ENCODE measurements around the gene DNAH2.

DNAH2 gene

GRCh38 chr17:7727886-7728285 is 10.3 kb downstream of the DNAH2 start:
- no peak for DNase-seq

DNA sequence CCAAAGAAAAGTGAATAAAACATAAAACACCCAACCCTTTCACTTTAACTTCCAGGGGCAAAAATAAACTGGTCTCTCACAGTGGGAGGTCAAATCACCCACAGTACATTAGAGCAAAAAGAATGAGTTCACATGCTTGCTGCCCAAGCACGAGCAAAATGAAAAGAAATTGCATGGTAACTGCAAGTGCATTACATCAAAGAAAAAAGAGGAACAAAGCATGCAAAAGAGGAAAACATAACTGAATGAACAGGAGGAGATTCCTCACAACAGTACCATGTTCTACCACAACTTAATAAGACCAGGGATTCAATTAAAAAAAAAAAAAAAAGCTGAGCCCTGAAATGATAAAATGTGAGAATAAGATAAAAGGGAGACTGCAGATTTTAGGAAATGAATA is 12.3 kb downstream of the DNAH2 start:
- no peak for DNase-seq

GRCh38 chr17:7732981-7733539 is 15.5 kb downstream of the DNAH2 start:
- no peak for DNase-seq

DNA sequence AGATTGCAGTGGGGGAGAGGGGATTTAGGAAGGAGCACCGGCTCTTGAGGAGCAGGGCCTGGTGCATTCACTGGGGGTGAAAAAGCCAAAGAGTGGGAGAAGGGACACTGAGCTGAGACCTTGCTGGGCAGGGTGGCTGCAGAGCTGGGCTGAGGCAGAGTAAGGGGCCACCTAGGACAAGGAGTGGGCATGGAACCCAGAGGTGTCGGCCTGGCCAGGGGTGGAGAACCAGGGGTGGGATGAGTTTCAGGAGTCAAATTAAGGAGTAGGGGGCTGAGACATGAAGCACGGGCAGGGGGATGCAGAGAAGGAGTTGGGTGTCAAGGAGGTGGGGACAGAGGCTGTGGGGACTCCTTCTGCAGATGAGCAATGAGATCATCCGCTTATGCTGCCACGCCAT is 20.1 kb downstream of the DNAH2 start:
- no peak for DNase-seq

DNA sequence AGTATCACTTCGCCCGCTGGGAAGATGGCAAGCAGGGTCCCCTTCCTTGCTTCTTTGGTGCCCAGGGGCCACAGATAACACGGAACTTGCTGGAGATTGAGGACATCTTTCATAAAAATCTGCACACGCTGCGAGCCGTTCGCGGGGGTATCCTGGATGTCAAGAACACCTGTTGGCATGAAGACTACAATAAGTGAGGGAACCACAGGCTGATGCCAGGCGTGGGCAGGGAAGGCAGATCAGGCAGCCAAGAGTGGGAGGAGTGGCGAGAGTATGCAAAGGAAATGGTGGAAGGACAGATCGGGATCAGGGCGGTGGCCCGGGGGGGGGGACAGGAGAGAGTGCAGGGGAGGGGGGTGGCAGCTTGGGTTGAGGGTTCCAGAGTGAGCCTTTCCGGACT is 22.2 kb downstream of the DNAH2 start:
- DNase-seq: no peak

- no peak for DNase-seq
These were observed 23.0 kb downstream of the DNAH2 start for GRCh38 chr17:7740481-7741001.

DNA sequence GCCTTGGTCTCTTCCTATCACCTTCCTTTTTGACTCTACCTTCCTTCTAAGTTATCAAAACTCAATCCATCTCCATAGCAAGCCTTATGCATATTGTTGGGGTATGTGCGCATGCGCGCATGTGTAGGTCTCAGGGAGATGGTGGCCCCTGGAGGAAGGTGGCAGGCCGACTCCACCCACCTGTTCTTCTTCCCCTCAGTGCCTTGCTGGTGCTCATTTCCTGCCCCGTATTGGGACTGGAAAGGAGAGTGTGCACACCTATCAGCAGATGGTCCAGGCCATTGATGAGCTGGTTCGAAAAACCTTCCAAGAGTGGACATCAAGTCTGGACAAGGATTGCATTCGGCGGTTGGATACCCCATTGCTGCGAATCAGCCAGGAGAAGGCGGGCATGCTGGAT is 25.2 kb downstream of the DNAH2 start:
- DNase-seq: no peak

DNA sequence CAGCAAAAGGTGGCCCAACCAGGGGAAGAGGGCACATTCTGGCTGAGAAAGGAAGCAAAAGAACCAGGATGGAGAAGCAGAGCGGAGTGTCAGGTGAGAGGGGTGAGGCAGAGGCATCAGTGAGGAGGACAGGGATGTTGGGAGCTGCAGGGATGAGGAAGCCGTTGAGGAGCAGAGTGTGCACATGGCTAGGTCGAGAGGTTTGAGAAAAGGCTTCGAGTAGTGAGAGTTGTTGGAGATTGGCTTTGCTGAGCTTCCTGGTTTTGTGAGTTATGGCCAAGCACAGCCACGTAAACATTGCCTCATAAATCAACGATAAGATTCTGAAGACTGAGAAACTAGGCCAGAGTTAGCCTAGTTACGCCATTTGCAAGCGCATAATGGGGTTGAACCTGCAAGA is 26.9 kb downstream of the DNAH2 start:
- DNase-seq: no peak

- no peak for DNase-seq
These were observed 28.4 kb downstream of the DNAH2 start for GRCh38 chr17:7745748-7746470.

- no peak for DNase-seq
These were observed 30.1 kb downstream of the DNAH2 start for GRCh38 chr17:7747635-7748071.

GRCh38 chr17:7748076-7748775 is 30.7 kb downstream of the DNAH2 start:
- no peak for DNase-seq

DNA sequence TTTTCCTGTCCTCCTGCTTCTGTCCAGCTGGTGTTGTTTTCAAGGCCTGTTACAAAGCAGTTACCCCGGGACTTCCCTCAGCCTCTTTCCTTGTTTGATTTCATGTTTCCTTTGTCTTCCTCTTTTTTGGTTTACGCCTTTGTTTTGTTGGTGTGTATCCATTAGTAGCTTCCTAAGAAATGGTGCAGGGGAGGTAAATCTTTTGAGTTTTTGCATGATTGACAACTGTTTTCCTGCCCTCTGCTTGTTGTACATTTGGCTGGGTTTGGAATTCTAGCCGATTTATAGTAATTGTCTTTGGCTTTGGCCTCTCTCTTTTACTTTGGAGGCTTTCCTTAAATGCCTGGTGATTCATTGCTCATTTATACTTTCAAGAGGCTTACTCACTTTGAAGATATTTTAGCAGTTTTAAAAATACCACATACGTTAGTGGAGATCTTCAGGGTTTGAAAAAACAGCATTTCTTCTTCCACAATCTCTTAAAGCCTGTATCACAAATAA is 32.8 kb downstream of the DNAH2 start:
- DNase-seq: no peak

- no peak for DNase-seq
These were observed 37.1 kb downstream of the DNAH2 start for GRCh38 chr17:7754656-7755055.

DNA sequence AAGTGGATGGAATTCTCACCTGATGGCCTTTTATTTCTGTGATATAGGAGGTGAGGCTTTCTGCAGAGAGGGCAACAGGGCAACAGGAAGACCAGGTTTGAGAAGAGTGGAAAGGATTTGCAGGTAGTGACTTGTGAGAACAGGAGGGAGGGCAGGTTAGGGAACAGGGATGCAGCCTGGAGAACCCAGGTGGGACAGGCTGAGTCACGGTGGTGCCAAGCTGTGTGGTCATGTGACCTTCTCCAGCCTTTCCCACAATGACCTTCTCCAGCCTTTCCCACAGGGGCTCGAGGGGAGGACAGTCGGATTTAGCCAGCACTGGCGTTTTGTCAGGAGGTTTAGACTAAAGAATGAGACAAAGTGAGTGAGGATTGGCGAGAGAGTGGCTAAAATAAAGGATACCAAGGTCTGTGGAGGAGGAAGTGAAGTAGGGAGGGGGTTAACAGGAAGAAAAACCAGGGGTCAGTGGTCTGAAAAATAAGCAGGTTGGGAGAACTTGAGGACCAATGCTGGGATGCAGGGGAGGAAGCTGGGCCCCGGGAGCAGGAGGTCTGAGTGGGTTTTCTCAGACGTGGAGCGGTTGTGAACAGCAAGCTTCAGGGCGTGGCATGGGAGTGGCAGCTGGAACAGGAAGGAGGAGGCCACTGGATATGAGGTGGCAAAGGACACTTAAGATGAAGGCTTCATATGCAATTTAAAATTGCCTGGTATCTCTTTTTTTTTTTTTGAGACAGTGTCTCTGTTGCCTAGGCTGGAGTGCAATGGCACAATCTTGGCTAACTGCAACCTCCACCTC is 37.7 kb downstream of the DNAH2 start:
- no peak for DNase-seq

- DNase-seq: no peak
These were observed 39.4 kb downstream of the DNAH2 start for GRCh38 chr17:7756968-7757367.

GRCh38 chr17:7763919-7764318 is 46.4 kb downstream of the DNAH2 start:
- no peak for DNase-seq

DNA sequence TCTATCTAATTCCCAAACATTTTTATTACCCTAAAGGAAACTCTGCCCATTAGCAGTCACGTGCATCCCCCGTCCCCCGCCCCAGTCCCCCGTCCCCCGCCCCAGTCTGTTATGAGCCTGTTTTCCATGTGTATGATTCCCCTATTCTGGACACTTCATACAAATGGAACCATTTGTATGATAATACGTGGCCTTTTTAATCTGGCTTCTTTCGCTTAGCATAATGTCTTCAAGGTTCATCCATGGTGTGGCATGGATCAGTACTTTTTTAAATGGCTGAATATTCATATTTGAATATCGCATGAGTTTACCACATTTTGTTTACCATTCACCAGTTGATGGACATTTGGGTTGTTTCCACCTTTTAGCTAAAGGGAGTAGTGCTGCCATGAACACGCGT is 49.5 kb downstream of the DNAH2 start:
- DNase-seq: no peak

- no peak for DNase-seq
These were observed 50.0 kb downstream of the DNAH2 start for GRCh38 chr17:7767405-7768021.

GRCh38 chr17:7769854-7770253 is 52.3 kb downstream of the DNAH2 start:
- DNase-seq: no peak

GRCh38 chr17:7774055-7774521 is 56.5 kb downstream of the DNAH2 start:
- no peak for DNase-seq

- DNase-seq: no peak
These were observed 57.5 kb downstream of the DNAH2 start for GRCh38 chr17:7775051-7775450.

DNA sequence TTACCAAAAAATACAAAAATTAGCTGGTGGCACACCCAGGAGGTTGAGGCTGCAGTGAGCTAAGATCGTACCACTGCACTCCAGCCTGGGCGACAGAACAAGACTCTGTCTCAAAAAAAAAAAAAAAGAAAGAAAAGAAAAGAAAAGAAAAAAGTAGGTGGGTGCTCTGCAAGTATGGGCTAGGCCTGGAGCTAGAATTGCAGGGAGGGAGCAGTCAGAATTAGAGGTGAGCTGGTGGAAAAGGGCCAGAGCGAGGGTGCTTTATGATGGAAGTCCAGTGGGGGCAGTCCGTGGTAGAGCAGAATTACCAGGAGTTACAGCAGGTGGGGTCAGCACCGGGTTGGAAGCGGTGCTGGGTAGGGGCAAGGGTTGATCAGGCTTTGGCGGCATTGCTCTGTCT is 59.5 kb downstream of the DNAH2 start:
- DNase-seq: no peak

Measured in activated T-cell treated with anti-CD3 and anti-CD28 coated beads, Interleukin-2, amount 50 U/mL, for 48 hours (primary cell).